GM19099 (cell line): ENCODE measurements around the gene INO80B.
A peak's percentile ranks its signal among the peaks of the same experiment; 100 is the strongest.

Experiments
- POLR2A ChIP-seq: IDR thresholded peaks from 3 replicates; pipeline ENCODE4 v1.6.1; 2011; ENCODE audit warnings: low read depth; ENCODE audit not compliant: insufficient read length; ENCODE audit errors: extremely low read depth

INO80B gene

GRCh38 chr2:74502147-74502719 lies 47.3 kb downstream of the INO80B start:
- TF ChIP-seq POLR2A = no peak

GRCh38 chr2:74502720-74503505 lies 48.0 kb downstream of the INO80B start:
- peak; percentile 88 for TF ChIP-seq POLR2A

- TF ChIP-seq POLR2A = no peak
Measured at GRCh38 chr2:74503506-74504475, 48.9 kb downstream of the INO80B start.

- peak; percentile 15 for TF ChIP-seq POLR2A
Measured at GRCh38 chr2:74504591-74504990, 49.7 kb downstream of the INO80B start.

- no peak for TF ChIP-seq POLR2A
Measured at GRCh38 chr2:74505448-74506246, 50.8 kb downstream of the INO80B start.

DNA sequence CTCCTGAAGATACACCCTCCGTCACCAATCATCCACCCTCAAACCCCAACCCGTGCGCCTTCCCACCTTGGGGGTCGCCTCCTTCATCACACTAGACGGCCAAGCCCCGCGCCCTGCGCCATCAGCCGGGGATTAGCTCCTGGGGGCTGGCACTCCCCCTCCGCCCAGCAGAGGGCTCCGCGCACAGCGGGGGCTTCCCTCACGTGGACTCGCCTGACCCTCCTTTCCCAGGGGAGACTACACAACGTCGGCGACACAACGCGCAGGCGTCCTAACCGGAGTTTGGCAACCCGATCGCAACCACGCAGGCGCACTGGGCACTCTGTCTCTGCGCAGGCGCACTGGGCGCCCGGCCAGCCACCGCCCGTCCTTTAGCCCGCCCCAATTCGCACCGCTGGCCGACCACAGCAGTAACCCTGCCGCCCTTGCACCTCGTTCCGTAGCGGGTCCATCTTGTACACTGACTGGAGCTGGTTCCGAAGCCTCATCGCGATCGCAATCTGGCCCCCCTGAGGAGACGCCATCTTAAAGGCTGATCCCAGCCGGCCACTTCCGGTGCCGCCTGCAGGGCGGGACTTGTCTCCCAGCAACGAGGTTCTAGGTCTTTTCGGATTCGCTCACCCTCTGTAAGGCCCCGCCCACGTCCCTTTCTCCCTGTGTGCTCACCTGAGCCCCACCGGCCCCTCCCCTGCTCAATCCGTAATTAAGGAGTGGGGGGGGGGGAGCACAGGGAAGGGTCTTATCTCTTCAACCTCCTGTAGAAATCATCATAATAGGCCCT lies 52.4 kb downstream of the INO80B start, which contains the start of gene PCGF1:
PCGF1 (minus strand) TSS at position 551 of the 781 bp plus-strand sequence; CDS start at position 524, 27 bp downstream.
- peak; percentile 90 for TF ChIP-seq POLR2A
